A549 (cell line): ENCODE measurements around the gene TBX2. TPM values are rescaled to one million over a fixed set of nuclear protein-coding genes. Genes with fewer than 3 reads are reported as not detected.
A peak's percentile ranks its signal among the peaks of the same experiment; 100 is the strongest.

Source experiments
- ATAC-seq, 2 experiments: fragments of 200-7000 bp in 1 of 2; fragments of >200 bp in 1 of 2; cut with Nextera tagmentation in 1 of 2; cut with Tn5 transposase in 1 of 2; 3 replicates each; pipeline versions ENCODE4 v1.8.0 to v1.9.1; 2018 to 2020; ENCODE audit warnings: mild to moderate bottlenecking in 1 of 2, moderate library complexity in 1 of 2
- CTCF ChIA-PET: fragments of 300-600 bp; sonication (Branson Sonifier 250); formaldehyde crosslinking; extraction: SDS; loops from one replicate; lab custom pipeline; 2021; ENCODE audit warnings: antibody characterized with exemption, inconsistent platforms; lab: Yijun Ruan, JAX
- POLR2A ChIA-PET: fragments of 350-600 bp; formaldehyde crosslinking; extraction: SDS; loops from one replicate; lab custom pipeline; 2021; ENCODE audit warnings: antibody characterized with exemption, inconsistent platforms; lab: Yijun Ruan, JAX
- DNase-seq, 2 experiments: peaks; one replicate each; pipeline versions ENCODE4 v3.0.0 to v3.0.0-alpha.2; 2011 to 2016; ENCODE audit warnings: low read depth in 1 of 2, low spot score in 1 of 2
- FAIRE-seq: peaks from 2 replicates; lab custom pipeline; 2011; peaks lifted over from hg19 to GRCh38; lab: Jason Lieb, UNC
- H3K27ac ChIP-seq, 2 experiments: fragments of >200 bp; sonication (Bioruptor Twin); formaldehyde crosslinking; 3 replicates each; pipeline ENCODE4 v1.5.1; 2016 to 2017
- H3K4me1 ChIP-seq: fragments of >200 bp; sonication (Bioruptor Twin); formaldehyde crosslinking; 3 replicates; pipeline ENCODE4 v1.6.1; 2016
- H3K4me2 ChIP-seq: fragments of >200 bp; sonication (Bioruptor Twin); formaldehyde crosslinking; 3 replicates; pipeline ENCODE4 v1.6.1; 2016
- H3K4me3 ChIP-seq: fragments of >200 bp; sonication (Bioruptor Twin); formaldehyde crosslinking; 3 replicates; pipeline ENCODE4 v1.5.1; 2016
- H3K9me3 ChIP-seq: fragments of >200 bp; sonication (Bioruptor Twin); formaldehyde crosslinking; 3 replicates; pipeline ENCODE4 v1.6.1; 2016
- ATOH8 ChIP-seq: fragments of 250-450 bp; sonication (Bioruptor Pico); IDR thresholded peaks from 2 replicates; pipeline ENCODE4 v1.5.0; 2020; ENCODE audit warnings: low read depth, mild to moderate bottlenecking, moderate library complexity
- CBX8 ChIP-seq: fragments of 200-600 bp; sonication (generic); IDR thresholded peaks from 2 replicates; pipeline ENCODE4 v1.6.1; 2016
- CEBPB ChIP-seq, 2 experiments: fragments of >200 bp in 1 of 2; sonication (Bioruptor Twin) in 1 of 2; formaldehyde crosslinking in 1 of 2; IDR thresholded peaks; 2 replicates each; pipeline ENCODE4 v1.6.1; 2012 to 2016
- EHF ChIP-seq: fragments of 250-450 bp; sonication (Bioruptor Pico); IDR thresholded peaks from 2 replicates; pipeline ENCODE4 v1.5.0; 2020; ENCODE audit warnings: mild to moderate bottlenecking
- EHMT2 ChIP-seq: fragments of 200-600 bp; sonication (generic); IDR thresholded peaks from 2 replicates; pipeline ENCODE4 v1.6.1; 2016; ENCODE audit warnings: antibody characterized with exemption, low read depth, mild to moderate bottlenecking, moderate library complexity
- FOSL2 ChIP-seq, 2 experiments: fragments of 450-650 bp in 1 of 2; fragments of >200 bp in 1 of 2; sonication (Bioruptor Twin) in 1 of 2; formaldehyde crosslinking; IDR thresholded peaks; 2 replicates each; pipeline versions ENCODE4 v1.5.0 to v1.6.1; 2016 to 2020; ENCODE audit warnings: mild to moderate bottlenecking in 1 of 2, moderate library complexity in 1 of 2
- FOXS1 ChIP-seq: fragments of 250-450 bp; sonication (Bioruptor Pico); IDR thresholded peaks from 2 replicates; pipeline ENCODE4 v1.5.0; 2020; ENCODE audit warnings: mild to moderate bottlenecking, moderate library complexity
- HMGXB4 ChIP-seq: fragments of 250-450 bp; sonication (Bioruptor Pico); IDR thresholded peaks from 2 replicates; pipeline ENCODE4 v1.5.0; 2021; ENCODE audit warnings: mild to moderate bottlenecking, moderate library complexity, borderline replicate concordance
- JUN ChIP-seq, 2 experiments: fragments of >200 bp; sonication (Bioruptor Twin); formaldehyde crosslinking; IDR thresholded peaks; 2 replicates in 1 of 2; 3 replicates in 1 of 2; pipeline ENCODE4 v1.6.1; 2016 to 2017
- JUNB ChIP-seq: fragments of >200 bp; sonication (Bioruptor Twin); formaldehyde crosslinking; IDR thresholded peaks from 2 replicates; pipeline ENCODE4 v1.6.1; 2016
- MYC ChIP-seq: IDR thresholded peaks from 2 replicates; pipeline ENCODE4 v1.6.1; 2012; ENCODE audit warnings: mild to moderate bottlenecking, inconsistent platforms, low read length, improper control_type of control experiment, borderline replicate concordance
- NPAS2 ChIP-seq: fragments of 250-450 bp; sonication (Bioruptor Pico); IDR thresholded peaks from 2 replicates; pipeline ENCODE4 v1.8.0; 2022; ENCODE audit warnings: mild to moderate bottlenecking, moderate library complexity, borderline replicate concordance
- PBX3 ChIP-seq: IDR thresholded peaks from 2 replicates; pipeline ENCODE4 v1.6.1; 2012
- PHF8 ChIP-seq: fragments of 200-600 bp; sonication (generic); IDR thresholded peaks from 2 replicates; pipeline ENCODE4 v1.6.1; 2016; ENCODE audit warnings: low read depth, mild to moderate bottlenecking, antibody characterized with exemption, moderate library complexity, borderline replicate concordance
- POLR2AphosphoS2 ChIP-seq: conservative IDR thresholded peaks from 2 replicates; pipeline ENCODE4 v1.6.1; 2012; ENCODE audit warnings: low read length, improper control_type of control experiment, inconsistent platforms
- RAD21 ChIP-seq, 2 experiments: fragments of >200 bp in 1 of 2; sonication (Bioruptor Twin) in 1 of 2; formaldehyde crosslinking in 1 of 2; IDR thresholded peaks in 1 of 2; conservative IDR thresholded peaks in 1 of 2; 2 replicates in 1 of 2; 3 replicates in 1 of 2; pipeline ENCODE4 v1.6.1; 2012 to 2018; ENCODE audit warnings: inconsistent platforms in 1 of 2
- RCOR1 ChIP-seq: fragments of 150-350 bp; IDR thresholded peaks from 2 replicates; pipeline ENCODE4 v1.6.1; 2014; ENCODE audit warnings: antibody characterized with exemption, low read length, low read depth
- REST ChIP-seq: fragments of 200-600 bp; sonication (generic); IDR thresholded peaks from 2 replicates; pipeline ENCODE4 v1.6.1; 2016; ENCODE audit warnings: antibody characterized with exemption, mild to moderate bottlenecking, moderate library complexity
- ZC3H11A ChIP-seq: fragments of 450-650 bp; IDR thresholded peaks from 2 replicates; pipeline ENCODE4 v1.6.1; 2014; ENCODE audit warnings: antibody characterized with exemption, mild to moderate bottlenecking
- WGBS: methylation state at CpG from one replicate; pipeline ENCODE4 v1.1.6; 2017; ENCODE audit errors: missing lambda C conversion rate; 5-methylcytosine and 5-hydroxymethylcytosine counted together
- polyA plus RNA-seq, 4 experiments: library from polyadenylated mRNA; depleted of rRNA in 3 of 4; stranded (reverse); fragments of >200 nt; fragmentation: RNase III in 1 of 4; extraction: RNeasy Plus Mini Kit Qiagen cat#74134 plus additional on column Dnase treatment in 1 of 4; gene quantifications; 2 replicates in 3 of 4; 3 replicates in 1 of 4; pipeline ENCODE4 v1.2.3, GENCODE V29; 2011 to 2017

Gene TBX2
- polyA plus RNA-seq, 2 of the 4 experiments (the other 2 are of a cell fraction) = 0.71 to 2.3 TPM

- ATAC-seq (no peak), FAIRE-seq (no peak)
- TF ChIP-seq ZC3H11A = no peak
- TF ChIP-seq POLR2AphosphoS2 = no peak
- TF ChIP-seq CEBPB (IDR thresholded peaks at IDR 0.05) = no peak
- no peak for TF ChIP-seq EHMT2
- no peak for TF ChIP-seq PHF8
- no peak for TF ChIP-seq JUN (IDR thresholded peaks at IDR 0.05)
- no peak for TF ChIP-seq CBX8
- TF ChIP-seq RCOR1 = no peak
- TF ChIP-seq, all 56 proteins: peak for 0
- WGBS = 82% methylated on average over 9 of the region's 9 CpGs
- H3K4me2 ChIP-seq = no peak overlapping the region
- H3K4me3 ChIP-seq = no peak overlapping the region
- H3K9me3 ChIP-seq = no peaks in the 10 kb centered on the region
- POLR2A ChIA-PET = no interaction called here
- peak overlapping the region in 1 of 2 experiments; percentile 36; a peak in 1 of 6 replicates for H3K27ac ChIP-seq
- DNase-seq = no peak
- H3K4me1 ChIP-seq = peaks cover 24% of the 10 kb centered on the region
- CTCF ChIA-PET = interaction anchor here (0.6 to 3.0 kb wide), 8 partner anchors 11 to 1044 kb away, joined by 3 to 26 read pairs (median 5); no protein-coding TSS in a partner anchor
Measured at GRCh38 chr17:61362852-61363600, 36.6 kb upstream of the TBX2 start.

- H3K4me3 ChIP-seq = no peak overlapping the region
- ChIA-PET POLR2A (no interaction called here), CTCF (interaction anchor here (0.6 to 3.0 kb wide), 8 partner anchors 12 to 1044 kb away, joined by 3 to 26 read pairs (median 6); no protein-coding TSS in a partner anchor)
- TF ChIP-seq PBX3 = no peak
- no peak for TF ChIP-seq FOSL2 (IDR thresholded peaks at IDR 0.05)
- TF ChIP-seq FOSL2 (CRISPR knock-in tag; IDR thresholded peaks at IDR 0.05) = 0 out of 2 replicates have a peak, but pooled peaks have one; percentile 41
- H3K9me3 ChIP-seq = no peaks in the 10 kb centered on the region
- FAIRE-seq (no peak), ATAC-seq (no peak), DNase-seq (no peak)
- no peak overlapping the region; a peak in 1 of 6 replicates for H3K27ac ChIP-seq
- H3K4me1 ChIP-seq = peaks cover 22% of the 10 kb centered on the region
- no peak overlapping the region for H3K4me2 ChIP-seq
- WGBS = 87% methylated on average over 13 of the region's 13 CpGs
Measured at GRCh38 chr17:61363601-61364462, 35.8 kb upstream of the TBX2 start.

GRCh38 chr17:61364463-61364846 lies 35.2 kb upstream of the TBX2 start:
- no peak for FAIRE-seq
- WGBS = 97% methylated on average over 3 of the region's 3 CpGs
- CTCF ChIA-PET = interaction anchor here (1.1 to 2.5 kb wide), 5 partner anchors 13 to 48 kb away, joined by 4 to 13 read pairs (median 8); no protein-coding TSS in a partner anchor

More at GRCh38 chr17:61364463-61364846, 35.2 kb upstream of the TBX2 start:
- ATAC-seq (no peak), DNase-seq (no peak)
- TF ChIP-seq JUNB = no peak
- no peak for TF ChIP-seq REST
- no peak for TF ChIP-seq FOXS1 (CRISPR knock-in tag)
- no peak for TF ChIP-seq NPAS2 (CRISPR knock-in tag)
- TF ChIP-seq EHF (CRISPR knock-in tag) = no peak
- TF ChIP-seq RAD21 (conservative IDR thresholded peaks at IDR 0.05 in 1 of 2, IDR thresholded peaks at IDR 0.05 in 1 of 2) = no peak
- TF ChIP-seq MYC = no peak
- TF ChIP-seq HMGXB4 (CRISPR knock-in tag) = no peak
- TF ChIP-seq ATOH8 (CRISPR knock-in tag) = no peak
- peaks cover 22% of the 10 kb centered on the region for H3K4me1 ChIP-seq
- POLR2A ChIA-PET = no interaction called here
- no peak overlapping the region for H3K27ac ChIP-seq
- H3K4me3 ChIP-seq = no peak overlapping the region
- no peaks in the 10 kb centered on the region for H3K9me3 ChIP-seq
- no peak overlapping the region for H3K4me2 ChIP-seq
